Type B pancreatic cell (in vitro differentiated cells): ENCODE data around the gene HSD11B1. TPM values are rescaled to one million over a fixed set of nuclear protein-coding genes. Genes with fewer than 3 reads are reported as not detected.

Experiments used
- DNase-seq: peaks from one replicate; pipeline ENCODE4 v3.0.0; 2021; ENCODE audit warnings: mixed read lengths; ENCODE audit not compliant: unreplicated experiment; ENCODE audit errors: extremely low spot score
- H3K27ac Mint-ChIP-seq: 2 replicates; pipeline ENCODE4 v1.8.0; 2021; ENCODE audit warnings: mild to moderate bottlenecking, mixed read lengths
- H3K27me3 Mint-ChIP-seq: 2 replicates; pipeline ENCODE4 v1.8.0; 2021; ENCODE audit warnings: mixed read lengths
- H3K36me3 Mint-ChIP-seq: 2 replicates; pipeline ENCODE4 v1.8.0; 2021; ENCODE audit warnings: mixed read lengths
- H3K4me1 Mint-ChIP-seq: one replicate; pipeline ENCODE4 v1.8.0; 2021; ENCODE audit warnings: mixed read lengths; ENCODE audit not compliant: unreplicated experiment
- H3K4me3 Mint-ChIP-seq: 2 replicates; pipeline ENCODE4 v1.8.0; 2021; ENCODE audit warnings: mild to moderate bottlenecking, mixed read lengths
- H3K9me3 Mint-ChIP-seq: 2 replicates; pipeline ENCODE4 v1.8.0; 2021; ENCODE audit warnings: mixed read lengths
- total RNA-seq: library from RNA; stranded (reverse); gene quantifications from 2 replicates; pipeline ENCODE4 v1.2.1, GENCODE V29; 2021; ENCODE audit warnings: low replicate concordance
- TF ChIP-seq, protein P1 (sequence below): fragments of 200-600 bp; sonication (generic); conservative IDR thresholded peaks from 2 replicates; pipeline ENCODE4 v1.5.0; 2021; ENCODE audit warnings: antibody characterized with exemption, mild to moderate bottlenecking

The HSD11B1 gene
- total RNA-seq, 1 donor from 2014 or later: not detected

GRCh38 chr1:209769171-209769904, 64.7 kb downstream of the HSD11B1 start:
- H3K4me1 Mint-ChIP-seq: peaks cover 14% of the 10 kb centered on the region
- peak overlapping the region; percentile 12 for H3K27ac Mint-ChIP-seq
- H3K4me3 Mint-ChIP-seq: no peak overlapping the region
- H3K9me3 Mint-ChIP-seq: no peaks in the 10 kb centered on the region
- H3K27me3 Mint-ChIP-seq: peaks cover 7% of the 10 kb centered on the region
- H3K36me3 Mint-ChIP-seq: no peaks in the 10 kb centered on the region
- DNase-seq: no peak
- TF ChIP-seq, protein P1, sequence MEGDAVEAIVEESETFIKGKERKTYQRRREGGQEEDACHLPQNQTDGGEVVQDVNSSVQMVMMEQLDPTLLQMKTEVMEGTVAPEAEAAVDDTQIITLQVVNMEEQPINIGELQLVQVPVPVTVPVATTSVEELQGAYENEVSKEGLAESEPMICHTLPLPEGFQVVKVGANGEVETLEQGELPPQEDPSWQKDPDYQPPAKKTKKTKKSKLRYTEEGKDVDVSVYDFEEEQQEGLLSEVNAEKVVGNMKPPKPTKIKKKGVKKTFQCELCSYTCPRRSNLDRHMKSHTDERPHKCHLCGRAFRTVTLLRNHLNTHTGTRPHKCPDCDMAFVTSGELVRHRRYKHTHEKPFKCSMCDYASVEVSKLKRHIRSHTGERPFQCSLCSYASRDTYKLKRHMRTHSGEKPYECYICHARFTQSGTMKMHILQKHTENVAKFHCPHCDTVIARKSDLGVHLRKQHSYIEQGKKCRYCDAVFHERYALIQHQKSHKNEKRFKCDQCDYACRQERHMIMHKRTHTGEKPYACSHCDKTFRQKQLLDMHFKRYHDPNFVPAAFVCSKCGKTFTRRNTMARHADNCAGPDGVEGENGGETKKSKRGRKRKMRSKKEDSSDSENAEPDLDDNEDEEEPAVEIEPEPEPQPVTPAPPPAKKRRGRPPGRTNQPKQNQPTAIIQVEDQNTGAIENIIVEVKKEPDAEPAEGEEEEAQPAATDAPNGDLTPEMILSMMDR: no peak

- DNase-seq: no peak
- TF ChIP-seq, protein P1: no peak
- Mint-ChIP-seq H3K9me3 (no peaks in the 10 kb centered on the region), H3K4me1 (peaks cover 18% of the 10 kb centered on the region), H3K4me3 (no peak overlapping the region), H3K27ac (no peak overlapping the region), H3K36me3 (no peaks in the 10 kb centered on the region), H3K27me3 (peaks cover 9% of the 10 kb centered on the region)
Observed at GRCh38 chr1:209769971-209770370, 65.3 kb downstream of the HSD11B1 start.

- no peak overlapping the region for H3K4me3 Mint-ChIP-seq
- TF ChIP-seq, protein P1: no peak
- peaks cover 18% of the 10 kb centered on the region for H3K4me1 Mint-ChIP-seq
- DNase-seq: no peak
- H3K27ac Mint-ChIP-seq: no peak overlapping the region
- no peaks in the 10 kb centered on the region for H3K9me3 Mint-ChIP-seq
- peaks cover 9% of the 10 kb centered on the region for H3K27me3 Mint-ChIP-seq
- no peaks in the 10 kb centered on the region for H3K36me3 Mint-ChIP-seq
Observed at GRCh38 chr1:209770636-209771415, 66.2 kb downstream of the HSD11B1 start.

DNA sequence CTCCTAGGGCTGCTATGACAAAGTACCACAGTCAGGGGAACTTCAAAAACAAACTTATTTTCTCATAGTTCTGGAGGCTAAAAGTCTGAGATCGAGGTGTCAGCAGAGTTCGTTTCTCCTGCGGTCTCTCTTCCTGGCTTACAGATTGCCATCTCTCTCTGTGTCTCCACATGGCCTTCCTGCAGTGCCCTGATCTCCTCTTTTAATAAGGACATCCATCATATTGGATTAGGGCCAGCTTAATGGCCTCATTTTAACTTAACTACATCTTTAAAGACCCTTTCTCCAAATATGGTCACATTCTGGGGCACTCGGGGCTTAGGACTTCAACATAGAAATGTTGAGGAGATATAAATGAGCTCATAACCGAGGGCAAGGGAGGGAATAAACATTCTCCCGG, 67.5 kb downstream of the HSD11B1 start:
- TF ChIP-seq, protein P1: no peak
- no peak overlapping the region for H3K4me3 Mint-ChIP-seq
- no peak overlapping the region for H3K27ac Mint-ChIP-seq
- peaks cover 9% of the 10 kb centered on the region for H3K27me3 Mint-ChIP-seq
- no peaks in the 10 kb centered on the region for H3K9me3 Mint-ChIP-seq
- DNase-seq: no peak
- no peaks in the 10 kb centered on the region for H3K36me3 Mint-ChIP-seq
- H3K4me1 Mint-ChIP-seq: peaks cover 18% of the 10 kb centered on the region

GRCh38 chr1:209774592-209774991, 69.9 kb downstream of the HSD11B1 start:
- TF ChIP-seq, protein P1: no peak

More at GRCh38 chr1:209774592-209774991, 69.9 kb downstream of the HSD11B1 start:
- no peak overlapping the region for H3K27ac Mint-ChIP-seq
- H3K4me3 Mint-ChIP-seq: no peak overlapping the region
- peaks cover 9% of the 10 kb centered on the region for H3K27me3 Mint-ChIP-seq
- peaks cover 8% of the 10 kb centered on the region for H3K4me1 Mint-ChIP-seq
- no peak for DNase-seq
- H3K36me3 Mint-ChIP-seq: peaks cover 3% of the 10 kb centered on the region
- no peaks in the 10 kb centered on the region for H3K9me3 Mint-ChIP-seq
